UCSD-AML1 (cell line): ENCODE data around the gene R3HDM2.
A peak's percentile ranks its signal among the peaks of the same experiment; 100 is the strongest.
"Not testable (repeated sequence)": the region's sequence is repeated elsewhere in the genome, so short reads cannot be mapped to it uniquely, and the experiment has no call there.

Experiments used
- DNase-seq: peaks from one replicate; lab custom pipeline; 2025; ENCODE audit not compliant: unreplicated experiment; lab: John Stamatoyannopoulos, UW

Gene R3HDM2

GRCh38 chr12:57336299-57336698, 94.5 kb downstream of the R3HDM2 start:
- not testable (repeated sequence) for DNase-seq

- DNase-seq = no peak
These were observed 96.6 kb downstream of the R3HDM2 start for GRCh38 chr12:57334219-57334618.

- no peak for DNase-seq
These were observed 98.1 kb downstream of the R3HDM2 start for GRCh38 chr12:57332646-57333312.

DNA sequence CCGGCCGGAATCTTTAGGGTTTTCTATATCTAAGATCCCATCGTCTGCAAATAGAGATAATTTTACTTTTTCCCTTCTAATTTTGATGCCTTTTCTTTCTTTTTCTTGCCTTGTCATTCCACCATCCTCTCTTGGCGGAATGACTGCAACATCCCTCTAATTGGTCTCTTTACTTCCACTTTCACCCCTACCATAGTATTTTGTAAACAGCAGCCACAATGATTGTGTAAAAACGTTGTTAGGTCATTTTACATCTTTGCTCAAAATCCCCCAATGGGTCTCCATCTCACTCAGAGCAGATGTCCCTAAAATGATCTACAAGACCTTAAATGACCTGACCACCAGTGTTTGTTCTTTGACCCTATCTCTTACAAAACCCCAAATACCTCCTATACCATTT, 99.9 kb downstream of the R3HDM2 start:
- DNase-seq = no peak

DNA sequence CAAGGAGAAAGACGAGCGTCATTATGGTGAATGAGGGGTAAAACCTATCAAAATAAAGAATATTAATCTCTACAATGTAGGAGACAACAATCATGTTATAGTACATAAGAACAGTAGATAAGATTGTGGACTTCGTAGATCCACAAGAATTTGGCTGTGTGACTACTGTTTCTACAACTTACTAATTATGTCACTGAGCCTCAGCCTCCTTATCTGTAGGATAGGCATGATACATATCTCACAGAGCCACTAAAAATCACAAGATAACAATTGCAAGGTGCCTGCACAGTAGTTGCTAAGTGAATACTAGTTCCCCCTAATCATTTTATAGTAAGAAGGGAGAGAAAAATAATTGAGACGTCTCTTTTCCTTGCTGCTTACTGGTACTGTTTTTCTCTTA, 101.6 kb downstream of the R3HDM2 start:
- no peak for DNase-seq

GRCh38 chr12:57325395-57325794, 105.4 kb downstream of the R3HDM2 start:
- no peak for DNase-seq

GRCh38 chr12:57323416-57323815, 107.4 kb downstream of the R3HDM2 start:
- DNase-seq = no peak

DNA sequence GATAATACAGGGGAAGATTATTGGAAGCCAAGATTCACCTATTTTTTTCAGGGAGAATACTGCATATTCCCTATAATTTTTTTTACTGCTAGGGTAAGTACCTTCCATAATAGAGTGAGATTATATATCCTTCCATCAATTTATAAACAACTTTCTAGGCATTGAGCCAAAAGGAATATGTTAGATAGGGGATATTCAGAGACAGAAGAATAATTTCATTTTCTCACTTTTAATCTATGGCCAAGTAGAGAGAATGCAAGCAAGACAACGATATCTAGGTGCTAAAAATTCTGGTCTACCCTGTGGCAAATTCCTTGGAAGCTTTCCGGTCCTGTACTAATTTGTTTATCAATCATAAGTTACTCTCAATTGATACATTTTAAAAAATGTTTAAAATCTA, 110.2 kb downstream of the R3HDM2 start:
- no peak for DNase-seq

DNA sequence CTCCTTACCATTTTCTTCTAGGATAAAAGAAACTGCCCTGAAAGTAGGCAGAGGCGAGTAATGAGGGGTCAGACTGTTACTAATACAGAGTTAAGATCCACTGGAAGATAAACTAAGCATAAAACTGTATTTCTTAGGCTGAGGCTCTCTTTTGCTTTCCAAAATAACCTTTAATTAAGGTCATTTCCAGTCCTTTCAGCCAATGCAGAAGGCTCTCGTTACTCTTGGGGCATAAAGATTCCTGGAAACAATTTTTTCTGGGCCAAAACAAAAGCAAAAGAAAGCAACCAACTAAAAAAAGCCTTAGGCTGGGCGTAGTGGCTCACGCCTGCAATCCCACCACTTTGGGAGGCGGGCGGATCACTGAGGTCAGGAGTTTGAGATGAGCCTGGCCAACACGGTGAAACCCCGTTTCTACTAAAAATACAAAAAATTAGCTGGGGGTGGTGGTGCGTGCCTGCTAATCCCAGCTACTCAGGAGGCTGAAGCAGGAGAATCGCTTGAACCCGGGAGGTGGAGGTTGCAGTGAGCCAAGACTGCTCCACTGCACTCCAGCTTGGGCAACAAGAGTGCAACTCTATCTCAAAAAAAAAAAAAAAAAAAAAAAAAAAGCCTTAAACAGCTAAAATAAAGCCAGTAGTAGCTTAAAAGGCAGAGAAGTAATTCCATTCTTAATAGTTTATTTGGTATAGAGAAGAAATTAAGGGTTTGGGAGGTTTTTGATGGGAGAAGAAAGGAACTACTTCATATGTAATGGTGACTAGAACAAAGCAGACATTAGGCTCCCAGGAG, 111.0 kb downstream of the R3HDM2 start:
- DNase-seq = no peak

- DNase-seq = no peak
These were observed 115.2 kb downstream of the R3HDM2 start for GRCh38 chr12:57315681-57316080.

DNA sequence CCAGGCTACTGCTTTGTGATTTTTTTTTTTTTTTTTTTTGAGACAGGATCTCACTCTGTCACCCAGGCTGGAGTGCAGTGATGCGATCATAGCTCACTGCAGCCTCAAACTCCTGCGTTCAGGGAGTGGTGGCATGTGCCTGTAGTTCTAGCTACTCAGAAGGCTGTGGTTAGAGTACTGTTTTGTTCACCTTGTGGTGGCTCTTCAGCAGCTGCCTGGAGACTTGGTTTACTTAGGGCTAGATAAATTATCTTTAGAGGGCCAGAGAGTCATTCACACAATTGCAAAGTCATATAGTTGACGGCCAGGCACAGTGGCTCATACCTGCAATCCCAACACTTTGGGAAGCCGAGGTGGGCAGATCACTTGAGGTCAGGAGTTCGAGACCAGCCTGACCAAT, 118.6 kb downstream of the R3HDM2 start:
- DNase-seq = not testable (repeated sequence)

DNA sequence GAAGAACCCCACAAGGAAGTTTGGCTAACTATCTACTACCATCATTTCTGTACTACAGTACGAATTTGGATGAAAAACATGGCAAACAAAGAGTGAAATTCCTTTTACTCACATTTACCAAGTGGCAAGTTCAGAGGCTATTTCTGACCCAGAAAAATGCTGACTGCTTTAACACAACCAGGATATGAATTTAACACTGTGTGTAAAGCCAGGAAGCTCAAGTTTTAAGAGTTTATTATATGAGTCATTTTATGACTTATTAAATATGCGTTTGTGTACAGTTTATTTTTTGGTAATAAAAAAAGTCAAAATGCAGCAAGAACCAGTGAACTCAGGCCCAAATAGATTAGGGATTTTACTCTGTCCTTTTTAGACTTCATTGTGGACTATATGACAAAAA, 121.4 kb downstream of the R3HDM2 start:
- DNase-seq = no peak

DNA sequence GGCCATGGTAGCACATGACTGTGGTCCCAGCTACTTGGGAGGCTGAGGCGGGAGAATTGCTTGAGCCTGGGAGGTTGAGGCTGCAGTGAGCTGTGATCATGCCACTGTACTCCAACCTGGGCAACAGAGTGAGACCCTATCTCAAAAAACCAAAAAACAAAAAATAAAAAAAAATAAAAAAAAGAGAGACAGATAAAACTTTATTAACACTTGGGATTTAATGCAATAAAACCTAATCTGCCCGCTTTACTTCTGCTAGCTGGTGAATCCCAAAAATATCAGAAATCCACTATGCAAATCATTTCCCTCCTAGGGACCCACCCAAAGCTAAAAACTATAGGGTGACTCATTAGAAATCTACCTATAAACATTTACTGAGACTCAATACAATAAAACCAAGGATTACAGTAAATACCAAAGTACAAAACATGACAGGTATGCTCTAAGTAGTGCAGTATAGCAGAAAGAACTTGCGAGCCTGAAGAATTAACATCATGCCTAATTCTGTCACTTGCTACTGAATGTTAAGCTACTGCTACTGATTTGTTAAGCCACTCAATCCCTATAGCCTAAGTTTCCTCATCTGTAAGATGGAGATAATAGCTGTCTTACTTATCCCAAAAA, 129.8 kb downstream of the R3HDM2 start:
- DNase-seq = no peak

GRCh38 chr12:57299514-57300016, 131.3 kb downstream of the R3HDM2 start:
- no peak for DNase-seq

DNA sequence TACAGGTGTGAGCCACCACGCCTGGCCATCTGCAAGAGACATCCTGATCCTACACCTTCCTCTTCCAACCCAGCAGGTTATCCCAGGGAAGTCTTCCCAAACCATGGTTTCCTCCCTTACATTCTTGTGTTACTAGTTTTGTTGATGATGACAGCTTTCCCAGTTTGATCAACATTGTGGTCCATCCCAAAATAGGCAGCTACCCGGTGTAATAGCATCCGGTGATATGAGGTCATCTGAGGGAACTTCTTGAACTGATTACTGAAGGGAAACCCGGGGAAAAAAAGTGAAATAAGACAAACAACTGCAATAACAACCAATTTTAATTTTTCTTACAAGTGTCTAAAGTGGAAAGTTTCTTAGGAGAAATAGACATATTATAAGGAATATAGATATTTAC, 134.6 kb downstream of the R3HDM2 start:
- DNase-seq = no peak

DNA sequence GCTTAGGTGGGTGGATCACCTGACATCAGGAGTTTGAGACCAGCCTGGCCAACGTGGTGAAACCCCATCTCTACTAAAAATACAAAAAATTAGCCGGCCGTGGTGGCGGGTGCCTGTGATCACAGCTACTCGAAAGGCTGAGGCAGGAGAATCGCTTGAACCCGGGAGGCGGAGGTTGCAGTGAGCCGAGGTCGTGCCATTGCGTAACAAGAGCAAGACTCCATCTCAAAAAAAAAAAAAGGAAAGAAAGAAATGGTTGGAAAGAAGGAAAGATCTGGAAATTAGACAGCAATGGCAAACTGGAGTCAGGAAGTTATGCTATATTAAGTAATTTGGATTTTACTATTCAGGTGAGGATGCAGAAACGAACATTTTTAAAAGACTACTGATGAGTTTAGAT, 148.8 kb downstream of the R3HDM2 start:
- DNase-seq = not testable (repeated sequence)

- DNase-seq = peak; percentile 21
These were observed 150.4 kb downstream of the R3HDM2 start for GRCh38 chr12:57280211-57281062.

DNA sequence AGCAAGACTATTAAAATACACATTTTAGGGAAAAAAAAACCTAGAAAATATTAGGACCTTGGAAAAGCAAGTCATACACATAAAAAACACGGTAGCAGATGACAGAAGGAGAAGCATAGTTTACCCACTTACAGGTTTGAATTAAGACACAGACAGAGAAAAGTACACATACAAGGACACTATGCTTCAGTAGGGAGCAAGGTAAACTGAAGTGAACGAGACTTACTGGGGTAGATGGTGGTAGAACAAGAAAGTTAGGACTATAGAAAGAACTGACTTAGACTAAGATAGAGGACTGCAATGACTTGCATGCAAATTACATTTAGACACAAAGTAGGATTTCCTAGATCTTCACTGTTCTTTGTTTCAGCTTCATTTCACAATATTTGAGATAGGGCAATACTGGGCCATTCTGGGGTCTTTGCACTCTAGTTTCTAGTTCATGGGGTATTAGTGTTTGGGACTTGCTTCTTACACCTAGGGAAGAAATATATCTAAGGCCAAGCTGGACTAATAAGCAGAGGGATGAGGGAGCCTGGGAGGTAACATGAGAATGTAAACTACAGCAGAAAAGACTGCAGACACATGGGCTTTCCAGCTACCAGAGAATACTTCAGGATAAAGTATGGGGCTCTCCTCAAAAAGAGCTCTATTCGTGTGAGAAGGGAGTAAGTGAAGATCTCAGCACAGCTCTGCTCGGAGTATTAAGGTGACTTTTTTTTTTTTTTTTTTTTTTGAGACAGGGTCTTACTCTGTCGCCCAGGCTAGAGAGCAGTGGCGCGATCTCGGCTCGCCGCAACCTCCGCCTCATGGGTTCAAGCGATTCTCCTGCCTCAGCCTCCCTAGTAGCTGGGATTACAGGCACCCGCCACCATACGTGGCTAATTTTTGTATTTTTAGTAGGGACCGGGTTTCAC, 152.1 kb downstream of the R3HDM2 start:
- no peak for DNase-seq

DNA sequence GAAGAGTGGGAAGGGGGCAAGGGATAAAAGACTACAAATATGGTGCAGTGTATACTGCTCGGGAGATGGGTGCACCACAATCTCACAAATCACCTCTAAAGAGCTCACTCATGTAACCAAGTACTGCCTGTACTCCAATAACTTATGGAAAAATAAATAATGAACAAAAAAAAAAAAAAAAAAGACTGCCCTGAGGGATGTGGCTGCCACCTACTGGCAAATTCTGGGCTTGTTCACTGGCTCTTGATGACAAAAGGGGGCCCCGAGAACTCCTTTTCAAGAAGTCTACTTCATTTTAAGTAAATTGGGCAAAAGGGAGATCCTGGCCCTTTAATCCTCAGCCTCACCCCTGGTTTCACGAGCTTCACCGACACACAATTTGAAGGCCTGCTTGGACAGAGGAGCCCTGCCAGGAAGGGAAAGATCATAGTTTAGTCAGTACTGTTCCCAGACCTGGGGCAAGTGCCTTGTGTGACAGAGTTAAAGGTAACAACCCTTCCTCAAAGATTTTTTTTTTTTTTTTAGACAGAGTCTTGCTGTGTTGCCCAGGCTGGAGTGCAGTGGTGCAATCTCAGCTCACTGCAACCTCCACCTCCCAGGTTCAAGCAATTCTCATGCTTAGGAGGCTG, 153.8 kb downstream of the R3HDM2 start:
- peak; percentile 21 for DNase-seq

DNA sequence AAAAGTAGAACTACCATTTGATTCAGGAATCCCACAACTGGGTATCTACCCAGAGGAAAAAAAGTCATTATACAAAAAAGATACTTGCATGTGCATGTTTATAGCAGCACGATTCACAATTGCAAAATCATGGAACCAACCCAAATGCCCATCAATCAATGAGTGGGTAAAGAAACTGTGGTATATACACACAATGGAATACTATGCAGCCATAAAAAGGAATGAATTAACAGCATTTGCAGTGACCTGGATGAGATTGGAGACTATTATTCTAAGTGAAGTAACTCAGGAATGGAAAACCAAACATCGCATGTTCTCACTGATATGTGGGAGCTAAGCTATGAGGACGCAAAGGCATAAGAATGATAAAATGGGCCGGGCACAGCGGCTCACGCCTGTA, 154.6 kb downstream of the R3HDM2 start:
- DNase-seq = not testable (repeated sequence)
